A673 (cell line): ENCODE measurements around the gene ZCCHC3. TPM values are rescaled to one million over a fixed set of nuclear protein-coding genes. Genes with fewer than 3 reads are reported as not detected.

Experiments
- BruUV-seq: library from RNA; stranded (reverse); fragments of 400-500 nt; replicated peaks from 2 replicates; lab custom pipeline; 2021; lab: Mats Ljungman, UMichigan
- CTCF ChIA-PET: fragments of 300-600 bp; sonication (Branson Sonifier 250); formaldehyde crosslinking; loops from one replicate; lab custom pipeline; 2022; ENCODE audit warnings: antibody characterized with exemption; lab: Charles Lee
- POLR2A ChIA-PET: fragments of 300-600 bp; sonication (Branson Sonifier 250); formaldehyde crosslinking; loops from one replicate; lab custom pipeline; 2022; ENCODE audit warnings: antibody characterized with exemption; ENCODE audit not compliant: low non-redundant PET; lab: Charles Lee
- DNase-seq: peaks from one replicate; pipeline ENCODE4 v3.0.0-alpha.2; 2015; ENCODE audit warnings: low spot score
- H3K27ac ChIP-seq: fragments of 200-600 bp; sonication (generic); 2 replicates; pipeline ENCODE4 v1.5.1; 2016; ENCODE audit warnings: mixed run types, low read depth, mild to moderate bottlenecking, mixed read lengths, antibody characterized with exemption, low read length; ENCODE audit not compliant: poor library complexity, severe bottlenecking
- H3K27me3 ChIP-seq: fragments of 200-600 bp; sonication (generic); replicated peaks from 2 replicates; pipeline ENCODE4 v1.6.1; 2017; ENCODE audit warnings: mixed run types, low read depth, mild to moderate bottlenecking, mixed read lengths, antibody characterized with exemption, low read length; ENCODE audit not compliant: insufficient read depth, poor library complexity
- H3K36me3 ChIP-seq: fragments of 200-600 bp; sonication (generic); 2 replicates; pipeline ENCODE4 v1.6.1; 2016; ENCODE audit warnings: mixed run types, mild to moderate bottlenecking, mixed read lengths, antibody characterized with exemption, low read length; ENCODE audit not compliant: insufficient read depth, poor library complexity, severe bottlenecking
- H3K4me1 ChIP-seq: fragments of 200-600 bp; sonication (generic); 2 replicates; pipeline ENCODE4 v1.6.1; 2017; ENCODE audit warnings: mixed run types, mild to moderate bottlenecking, mixed read lengths, antibody characterized with exemption, low read length; ENCODE audit not compliant: insufficient read depth, poor library complexity, severe bottlenecking
- H3K4me3 ChIP-seq: fragments of 200-600 bp; sonication (generic); 2 replicates; pipeline ENCODE4 v1.5.1; 2016; ENCODE audit warnings: low read depth, mixed run types, mild to moderate bottlenecking, mixed read lengths, low read length; ENCODE audit not compliant: poor library complexity, severe bottlenecking
- H3K9me3 ChIP-seq: fragments of 200-600 bp; sonication (generic); 2 replicates; pipeline ENCODE4 v1.6.1; 2016; ENCODE audit warnings: mixed run types, low read depth, mild to moderate bottlenecking, mixed read lengths, antibody characterized with exemption, low read length; ENCODE audit not compliant: poor library complexity, severe bottlenecking
- CTCF ChIP-seq: fragments of 300-800, 200-600 bp; sonication (generic); conservative IDR thresholded peaks from 2 replicates; pipeline ENCODE4 v1.5.1; 2017; ENCODE audit warnings: low read depth, mild to moderate bottlenecking, antibody characterized with exemption, low read length, moderate library complexity, mixed read lengths
- EZH2 ChIP-seq: fragments of 200-600 bp; sonication (generic); IDR thresholded peaks from 2 replicates; pipeline ENCODE4 v1.6.1; 2017; ENCODE audit warnings: borderline replicate concordance, low read depth, mild to moderate bottlenecking, mixed read lengths, antibody characterized with exemption, low read length; ENCODE audit not compliant: poor library complexity, severe bottlenecking
- intact Hi-C: fragments of 100-400 bp; cut with micrococcal nuclease; formaldehyde crosslinking; loops from one replicate; pipeline ENCODE4 v1.10.0; 2022; ENCODE audit not compliant: unreplicated experiment
- total RNA-seq: library from RNA; stranded (reverse); gene quantifications from 2 replicates; pipeline ENCODE4 v1.2.3, GENCODE V29; 2021

Gene ZCCHC3
- total RNA-seq, 1 experiment from 2014 or later = 39.6 TPM

GRCh38 chr20:327186-328026 is 30.0 kb downstream of the ZCCHC3 start:
- peak; percentile 98 for DNase-seq

GRCh38 chr20:328027-328974 is 30.9 kb downstream of the ZCCHC3 start:
- BruUV-seq = no TSS peak
- intact Hi-C loops = no loop called here
- Histone ChIP-seq H3K36me3 (peaks cover 12% of the 10 kb centered on the region), H3K4me1 (peaks cover 19% of the 10 kb centered on the region), H3K27ac (peak overlapping the region; percentile 80), H3K4me3 (peak overlapping the region; percentile 88), H3K9me3 (no peaks in the 10 kb centered on the region), H3K27me3 (no peaks in the 10 kb centered on the region)
- DNase-seq = no peak
- ChIA-PET CTCF (no interaction called here), POLR2A (no interaction called here)
- TF ChIP-seq CTCF (no peak), EZH2 (no peak)

More at GRCh38 chr20:327186-328026, 30.0 kb downstream of the ZCCHC3 start:
- H3K4me1 ChIP-seq = peaks cover 23% of the 10 kb centered on the region
- no peaks in the 10 kb centered on the region for H3K27me3 ChIP-seq
- no peak for TF ChIP-seq CTCF
- no peak for TF ChIP-seq EZH2
- CTCF ChIA-PET = no interaction called here
- H3K4me3 ChIP-seq = peak overlapping the region; percentile 88
- TSS peak; percentile 43 for BruUV-seq
- H3K27ac ChIP-seq = peak overlapping the region; percentile 80
- intact Hi-C loops = loop anchor here (1.0 kb wide), 1 partner anchor 30 kb away; the partner anchor contains the start of gene ZCCHC3
- POLR2A ChIA-PET = no interaction called here
- H3K36me3 ChIP-seq = peaks cover 12% of the 10 kb centered on the region
- no peaks in the 10 kb centered on the region for H3K9me3 ChIP-seq

DNA sequence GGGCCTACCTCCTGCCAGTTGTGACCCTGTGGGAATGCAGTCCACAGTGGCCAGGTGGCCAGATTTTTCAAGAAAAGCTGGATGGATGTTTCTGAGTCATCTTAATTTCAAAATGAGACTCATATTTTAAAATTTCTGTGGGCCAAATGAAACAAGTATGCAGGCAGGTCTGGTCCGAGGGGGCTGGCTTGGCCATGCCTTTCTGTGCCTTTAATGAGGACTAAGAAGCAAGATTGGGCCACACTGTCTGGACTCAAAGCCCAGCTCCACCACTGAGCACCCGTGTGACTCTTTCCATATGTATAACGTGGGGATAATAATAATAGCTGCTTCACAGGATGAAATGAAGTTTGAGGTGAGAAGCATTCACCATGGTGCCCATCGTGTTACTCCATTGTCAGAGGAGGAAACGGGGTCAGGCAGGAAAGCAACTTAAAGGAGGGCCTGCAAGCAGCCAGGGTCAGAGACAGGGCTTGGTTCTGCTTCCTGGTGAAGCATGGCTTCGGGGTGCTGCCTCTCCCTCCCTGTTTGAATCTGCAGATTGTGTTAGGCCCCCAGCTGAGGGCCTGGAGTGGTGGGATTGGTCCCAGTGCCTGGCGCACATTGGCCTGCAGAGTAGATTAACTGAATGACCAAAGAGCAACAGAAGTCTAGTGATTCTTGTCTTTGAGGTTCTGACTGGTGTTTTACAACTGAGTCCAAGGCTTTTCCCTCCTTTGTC is 31.8 kb downstream of the ZCCHC3 start:
- H3K27me3 ChIP-seq = no peaks in the 10 kb centered on the region
- intact Hi-C loops = no loop called here
- ChIA-PET POLR2A (interaction anchor here (0.6 kb wide), 1 partner anchor 59 kb away, joined by 3 read pairs; no protein-coding TSS in a partner anchor), CTCF (no interaction called here)
- H3K9me3 ChIP-seq = no peaks in the 10 kb centered on the region
- H3K4me3 ChIP-seq = peak overlapping the region; percentile 88
- DNase-seq = no peak
- peaks cover 13% of the 10 kb centered on the region for H3K4me1 ChIP-seq
- TF ChIP-seq EZH2 = no peak
- no peak for TF ChIP-seq CTCF
- H3K27ac ChIP-seq = peak overlapping the region; percentile 15
- peaks cover 12% of the 10 kb centered on the region for H3K36me3 ChIP-seq
- no TSS peak for BruUV-seq
